ENCODE results near the gene GPC3. TPM values are rescaled to one million over a fixed set of nuclear protein-coding genes. Genes with fewer than 3 reads are reported as not detected.

Gene GPC3
- total RNA-seq, 1 donor, result not detected

DNA sequence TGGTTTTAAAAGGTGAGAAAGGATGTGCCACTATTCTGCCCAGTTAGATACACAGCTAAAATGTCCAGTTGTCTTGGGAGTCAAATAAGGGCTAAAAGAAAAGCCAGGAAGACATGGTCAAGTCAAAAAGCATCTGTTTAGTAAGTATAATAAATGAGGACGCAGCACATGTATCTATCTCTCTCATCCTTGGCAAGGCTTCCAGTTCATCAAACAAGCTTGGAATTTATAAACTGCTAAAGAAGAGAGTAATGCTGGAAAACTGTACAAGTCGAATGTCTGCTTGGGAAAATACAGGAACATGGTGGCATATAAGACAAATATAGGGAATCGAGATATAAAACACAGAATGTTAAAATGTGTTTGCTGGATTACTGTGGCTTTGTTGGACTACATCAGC, 106.7 kb downstream of the GPC3 start:
- Histone ChIP-seq H3K4me2 (ENCODE audit: insufficient read depth, low read length) (no peak overlapping the region), H3K9me3 (ENCODE audit: low read depth, low read length) (no peaks in the 10 kb centered on the region), H3K79me2 (ENCODE audit: insufficient read depth, low read length) (no peaks in the 10 kb centered on the region), H3K36me3 (ENCODE audit: insufficient read depth, low read length) (no peaks in the 10 kb centered on the region), H3K4me1 (ENCODE audit: insufficient read depth, low read length) (no peaks in the 10 kb centered on the region), H3K27me3 (ENCODE audit: insufficient read depth, low read length) (no peaks in the 10 kb centered on the region), H2AFZ (ENCODE audit: low read length) (no peak overlapping the region), H3K4me3 (ENCODE audit: insufficient read depth, low read length) (no peak overlapping the region), H3K27ac (ENCODE audit: low read depth, low read length) (no peak overlapping the region), H4K20me1 (ENCODE audit: insufficient read depth, low read length) (no peaks in the 10 kb centered on the region)
- TF ChIP-seq, protein P1, sequence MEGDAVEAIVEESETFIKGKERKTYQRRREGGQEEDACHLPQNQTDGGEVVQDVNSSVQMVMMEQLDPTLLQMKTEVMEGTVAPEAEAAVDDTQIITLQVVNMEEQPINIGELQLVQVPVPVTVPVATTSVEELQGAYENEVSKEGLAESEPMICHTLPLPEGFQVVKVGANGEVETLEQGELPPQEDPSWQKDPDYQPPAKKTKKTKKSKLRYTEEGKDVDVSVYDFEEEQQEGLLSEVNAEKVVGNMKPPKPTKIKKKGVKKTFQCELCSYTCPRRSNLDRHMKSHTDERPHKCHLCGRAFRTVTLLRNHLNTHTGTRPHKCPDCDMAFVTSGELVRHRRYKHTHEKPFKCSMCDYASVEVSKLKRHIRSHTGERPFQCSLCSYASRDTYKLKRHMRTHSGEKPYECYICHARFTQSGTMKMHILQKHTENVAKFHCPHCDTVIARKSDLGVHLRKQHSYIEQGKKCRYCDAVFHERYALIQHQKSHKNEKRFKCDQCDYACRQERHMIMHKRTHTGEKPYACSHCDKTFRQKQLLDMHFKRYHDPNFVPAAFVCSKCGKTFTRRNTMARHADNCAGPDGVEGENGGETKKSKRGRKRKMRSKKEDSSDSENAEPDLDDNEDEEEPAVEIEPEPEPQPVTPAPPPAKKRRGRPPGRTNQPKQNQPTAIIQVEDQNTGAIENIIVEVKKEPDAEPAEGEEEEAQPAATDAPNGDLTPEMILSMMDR (IDR thresholded peaks at IDR 0.05; ENCODE audit: extremely low read depth, low read depth, low read length), result no peak
- DNase-seq (ENCODE audit: insufficient read length, low spot score, missing footprints), result no peak

DNA sequence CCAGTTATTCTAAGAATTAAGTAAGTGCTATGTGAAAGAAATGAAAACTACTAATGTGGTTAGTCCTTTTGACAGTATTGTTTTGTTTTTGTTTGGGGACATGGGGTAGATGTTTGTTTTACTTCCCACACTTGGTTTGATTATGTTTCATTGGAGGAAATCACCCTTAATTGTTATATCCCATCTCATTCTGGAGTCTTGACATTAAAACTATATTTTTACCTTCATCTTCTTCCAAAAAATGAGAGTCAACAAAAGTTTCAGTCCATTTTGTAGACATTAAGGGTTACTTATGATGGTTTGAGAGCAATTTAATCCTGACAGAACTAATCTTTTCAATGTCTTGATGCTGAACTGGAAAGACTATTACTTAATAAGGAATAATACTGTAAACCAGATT, 108.7 kb downstream of the GPC3 start:
- H3K4me1 ChIP-seq (ENCODE audit: insufficient read depth, low read length), result no peaks in the 10 kb centered on the region
- no peaks in the 10 kb centered on the region for H3K36me3 ChIP-seq (ENCODE audit: insufficient read depth, low read length)
- H3K27ac ChIP-seq (ENCODE audit: low read depth, low read length), result no peak overlapping the region
- no peak overlapping the region for H3K4me2 ChIP-seq (ENCODE audit: insufficient read depth, low read length)
- no peaks in the 10 kb centered on the region for H3K79me2 ChIP-seq (ENCODE audit: insufficient read depth, low read length)
- no peaks in the 10 kb centered on the region for H4K20me1 ChIP-seq (ENCODE audit: insufficient read depth, low read length)
- no peak overlapping the region for H2AFZ ChIP-seq (ENCODE audit: low read length)
- TF ChIP-seq, protein P1 (IDR thresholded peaks at IDR 0.05; ENCODE audit: extremely low read depth, low read depth, low read length), result no peak
- DNase-seq (ENCODE audit: insufficient read length, low spot score, missing footprints), result no peak
- H3K4me3 ChIP-seq (ENCODE audit: insufficient read depth, low read length), result no peak overlapping the region
- no peaks in the 10 kb centered on the region for H3K27me3 ChIP-seq (ENCODE audit: insufficient read depth, low read length)
- H3K9me3 ChIP-seq (ENCODE audit: low read depth, low read length), result no peaks in the 10 kb centered on the region

DNA sequence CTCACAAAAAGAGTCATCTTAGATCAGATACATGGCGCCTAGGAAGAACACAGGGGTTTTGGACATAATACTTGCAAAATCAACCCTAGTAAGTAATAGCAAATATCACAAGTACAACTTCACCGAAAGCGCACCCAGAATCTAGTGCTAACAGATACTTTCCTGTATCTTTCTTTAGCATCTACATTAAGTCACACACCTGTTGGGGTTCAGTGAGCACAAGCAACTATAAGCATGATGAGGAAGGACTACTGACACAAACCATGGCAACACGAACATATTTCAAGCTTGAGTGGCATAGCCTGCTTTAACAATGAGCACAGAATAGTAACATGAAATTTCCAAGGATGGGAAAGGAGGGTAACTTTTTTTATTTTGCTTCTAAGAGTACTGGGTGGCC, 116.1 kb downstream of the GPC3 start:
- no peak overlapping the region for H3K4me3 ChIP-seq (ENCODE audit: insufficient read depth, low read length)
- H2AFZ ChIP-seq (ENCODE audit: low read length), result no peak overlapping the region
- TF ChIP-seq, protein P1 (IDR thresholded peaks at IDR 0.05; ENCODE audit: extremely low read depth, low read depth, low read length), result no peak
- H3K36me3 ChIP-seq (ENCODE audit: insufficient read depth, low read length), result no peaks in the 10 kb centered on the region
- no peak overlapping the region for H3K27ac ChIP-seq (ENCODE audit: low read depth, low read length)
- H3K27me3 ChIP-seq (ENCODE audit: insufficient read depth, low read length), result no peaks in the 10 kb centered on the region
- H3K9me3 ChIP-seq (ENCODE audit: low read depth, low read length), result no peaks in the 10 kb centered on the region
- H3K4me2 ChIP-seq (ENCODE audit: insufficient read depth, low read length), result no peak overlapping the region
- no peak for DNase-seq (ENCODE audit: insufficient read length, low spot score, missing footprints)
- H3K4me1 ChIP-seq (ENCODE audit: insufficient read depth, low read length), result no peaks in the 10 kb centered on the region
- no peaks in the 10 kb centered on the region for H3K79me2 ChIP-seq (ENCODE audit: insufficient read depth, low read length)
- H4K20me1 ChIP-seq (ENCODE audit: insufficient read depth, low read length), result no peaks in the 10 kb centered on the region

DNA sequence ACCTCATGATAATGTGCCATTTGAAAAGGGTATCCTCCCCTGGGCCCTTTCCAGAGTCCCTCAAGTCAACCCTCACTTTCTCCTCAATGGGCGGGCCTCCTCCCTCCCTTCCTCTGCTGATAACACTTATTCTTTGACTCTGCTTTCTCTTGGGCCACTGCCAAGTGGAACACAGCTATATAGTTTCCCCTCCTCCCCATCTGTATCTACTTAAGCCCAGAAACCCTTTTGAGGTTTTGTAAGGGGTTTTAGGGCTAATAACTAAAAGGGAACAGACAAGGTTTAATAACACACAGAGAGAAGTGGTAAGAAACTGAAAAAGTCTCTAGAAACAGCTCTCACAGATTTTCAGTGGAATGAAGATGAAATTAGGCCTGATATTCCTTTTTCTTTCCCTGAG, 116.7 kb downstream of the GPC3 start:
- Histone ChIP-seq H3K36me3 (ENCODE audit: insufficient read depth, low read length) (no peaks in the 10 kb centered on the region), H2AFZ (ENCODE audit: low read length) (no peak overlapping the region), H3K27ac (ENCODE audit: low read depth, low read length) (no peak overlapping the region)

More for the DNA sequence above, 116.7 kb downstream of the GPC3 start:
- H3K27me3 ChIP-seq (ENCODE audit: insufficient read depth, low read length), result no peaks in the 10 kb centered on the region
- TF ChIP-seq, protein P1 (IDR thresholded peaks at IDR 0.05; ENCODE audit: extremely low read depth, low read depth, low read length), result no peak
- H3K4me1 ChIP-seq (ENCODE audit: insufficient read depth, low read length), result no peaks in the 10 kb centered on the region
- no peak for DNase-seq (ENCODE audit: insufficient read length, low spot score, missing footprints)
- no peaks in the 10 kb centered on the region for H4K20me1 ChIP-seq (ENCODE audit: insufficient read depth, low read length)
- no peak overlapping the region for H3K4me2 ChIP-seq (ENCODE audit: insufficient read depth, low read length)
- H3K4me3 ChIP-seq (ENCODE audit: insufficient read depth, low read length), result no peak overlapping the region
- no peaks in the 10 kb centered on the region for H3K79me2 ChIP-seq (ENCODE audit: insufficient read depth, low read length)
- H3K9me3 ChIP-seq (ENCODE audit: low read depth, low read length), result no peaks in the 10 kb centered on the region

Data from osteoblast (primary cell).